Common myeloid progenitor, CD34-positive (primary cell): ENCODE measurements around the gene TRIM22.

Experiments used
- CTCF ChIA-PET: fragments of 350-600 bp; sonication (Branson Sonifier 250); formaldehyde crosslinking; loops from one replicate; lab custom pipeline; 2021; ENCODE audit warnings: antibody characterized with exemption; lab: Charles Lee
- POLR2A ChIA-PET: fragments of 350-600 bp; sonication (Branson Sonifier 250); formaldehyde crosslinking; loops from one replicate; lab custom pipeline; 2021; ENCODE audit warnings: antibody characterized with exemption; lab: Charles Lee
- DNase-seq, 3 donors: peaks; one replicate each; pipeline versions ENCODE4 v3.0.0 to v3.0.0-alpha.2; 2013
- H3K27ac ChIP-seq, 2 experiments: 1 replicate in 1 of 2; 2 replicates in 1 of 2; pipeline ENCODE4 v1.7.0; 2013; ENCODE audit warnings: inconsistent platforms in 2 of 2, low read length in 2 of 2, mild to moderate bottlenecking in 2 of 2, low read depth in 1 of 2, moderate library complexity in 1 of 2; ENCODE audit not compliant: severe bottlenecking in 2 of 2, insufficient read depth in 1 of 2, poor library complexity in 1 of 2
- H3K27me3 ChIP-seq, 5 experiments: replicated peaks in 2 of 5; 1 replicate in 3 of 5; 2 replicates in 2 of 5; pipeline versions ENCODE4 v1.6.1 to v1.7.0; 2013; ENCODE audit warnings: low read length in 4 of 5, mild to moderate bottlenecking in 2 of 5, moderate library complexity in 2 of 5, inconsistent platforms in 1 of 5; ENCODE audit not compliant: insufficient read depth in 5 of 5, control insufficient read depth in 4 of 5
- H3K36me3 ChIP-seq, 4 experiments: 1 replicate in 2 of 4; 2 replicates in 2 of 4; pipeline versions ENCODE4 v1.6.1 to v1.7.0; 2013; ENCODE audit warnings: low read length in 3 of 4, control low read depth in 1 of 4, mild to moderate bottlenecking in 1 of 4; ENCODE audit not compliant: control insufficient read depth in 4 of 4, insufficient read depth in 4 of 4
- H3K4me1 ChIP-seq, 4 experiments: 1 replicate in 3 of 4; 2 replicates in 1 of 4; pipeline versions ENCODE4 v1.6.1 to v1.7.1; 2013; ENCODE audit warnings: low read length in 3 of 4, mild to moderate bottlenecking in 3 of 4, control low read depth in 1 of 4, inconsistent platforms in 1 of 4, moderate library complexity in 1 of 4; ENCODE audit not compliant: control insufficient read depth in 4 of 4, insufficient read depth in 4 of 4; ENCODE audit errors: control extremely low read depth in 1 of 4
- H3K4me3 ChIP-seq, 7 experiments: 1 replicate in 4 of 7; 2 replicates in 3 of 7; pipeline versions ENCODE4 v1.5.1 to v1.7.0; 2013; ENCODE audit warnings: mild to moderate bottlenecking in 7 of 7, low read length in 6 of 7, moderate library complexity in 6 of 7, inconsistent platforms in 2 of 7, low read depth in 2 of 7, control low read depth in 1 of 7; ENCODE audit not compliant: insufficient read depth in 4 of 7, control insufficient read depth in 1 of 7; ENCODE audit errors: extremely low read depth in 1 of 7
- H3K9me3 ChIP-seq, 5 experiments: 1 replicate in 4 of 5; 2 replicates in 1 of 5; pipeline versions ENCODE4 v1.6.1 to v1.7.1; 2013; ENCODE audit warnings: low read length in 4 of 5, mild to moderate bottlenecking in 2 of 5, inconsistent platforms in 1 of 5, low read depth in 1 of 5, moderate library complexity in 1 of 5; ENCODE audit not compliant: control insufficient read depth in 4 of 5, insufficient read depth in 2 of 5; ENCODE audit errors: control extremely low read depth in 1 of 5
- WGBS: methylation state at CpG from one replicate; pipeline ENCODE4 v1.1.5; 2013; ENCODE audit not compliant: insufficient coverage; 5-methylcytosine and 5-hydroxymethylcytosine counted together

TRIM22 gene

GRCh38 chr11:5736396-5736795 is 46.8 kb downstream of the TRIM22 start, which contains the start of gene OR56B1:
Gene OR56B1 (plus strand): TSS chr11:5736448. CDS start chr11:5736517, 69 bp downstream.
- no peaks in the 10 kb centered on the region for H3K27me3 ChIP-seq
- ChIA-PET CTCF (interaction anchor here (1.2 kb wide), 1 partner anchor 23 kb away, joined by 3 read pairs; no protein-coding TSS in a partner anchor), POLR2A (no interaction called here)
- no peak for DNase-seq
- no peak within 1 kb of the TSS for H3K4me3 ChIP-seq
- H3K27ac ChIP-seq: no peak within 1 kb of the TSS
- H3K4me1 ChIP-seq: peaks cover 0 to 2% (median under 1%) of the 10 kb centered on the region in 4 experiments
- peaks cover 0 to 6% (median 2%) of the 10 kb centered on the region in 5 experiments for H3K9me3 ChIP-seq
- 92% methylated on average over 1 of the region's 1 CpG for WGBS
- H3K36me3 ChIP-seq: no peaks in the 10 kb centered on the region

- ChIA-PET POLR2A (no interaction called here), CTCF (no interaction called here)
These were observed 47.5 kb downstream of the TRIM22 start for GRCh38 chr11:5737091-5737490.

GRCh38 chr11:5737670-5738392 is 48.2 kb downstream of the TRIM22 start:
- H3K36me3 ChIP-seq: no peaks in the 10 kb centered on the region
- H3K4me3 ChIP-seq: no peak overlapping the region
- H3K27ac ChIP-seq: no peak overlapping the region
- no peaks in the 10 kb centered on the region for H3K27me3 ChIP-seq
- no peaks in the 10 kb centered on the region for H3K4me1 ChIP-seq
- no peak for DNase-seq
- CTCF ChIA-PET: no interaction called here
- POLR2A ChIA-PET: no interaction called here
- WGBS: 100% methylated on average over 4 of the region's 6 CpGs
- peaks cover 0 to 12% (median 5%) of the 10 kb centered on the region in 5 experiments for H3K9me3 ChIP-seq

More at GRCh38 chr11:5737091-5737490, 47.5 kb downstream of the TRIM22 start:
- no peak overlapping the region for H3K4me3 ChIP-seq
- H3K4me1 ChIP-seq: no peaks in the 10 kb centered on the region
- no peak overlapping the region for H3K27ac ChIP-seq
- no peaks in the 10 kb centered on the region for H3K36me3 ChIP-seq
- no peak for DNase-seq
- no peaks in the 10 kb centered on the region for H3K27me3 ChIP-seq
- peaks cover 0 to 8% (median 5%) of the 10 kb centered on the region in 5 experiments for H3K9me3 ChIP-seq

GRCh38 chr11:5738431-5738830 is 48.8 kb downstream of the TRIM22 start:
- H3K27ac ChIP-seq: no peak overlapping the region
- no CpG with 5 or more reads among the region's 1 CpG for WGBS
- POLR2A ChIA-PET: no interaction called here
- no peaks in the 10 kb centered on the region for H3K36me3 ChIP-seq
- H3K4me1 ChIP-seq: no peaks in the 10 kb centered on the region
- H3K9me3 ChIP-seq: peaks cover 0 to 13% (median 5%) of the 10 kb centered on the region in 5 experiments
- DNase-seq: no peak
- H3K4me3 ChIP-seq: no peak overlapping the region
- CTCF ChIA-PET: no interaction called here
- no peaks in the 10 kb centered on the region for H3K27me3 ChIP-seq

DNA sequence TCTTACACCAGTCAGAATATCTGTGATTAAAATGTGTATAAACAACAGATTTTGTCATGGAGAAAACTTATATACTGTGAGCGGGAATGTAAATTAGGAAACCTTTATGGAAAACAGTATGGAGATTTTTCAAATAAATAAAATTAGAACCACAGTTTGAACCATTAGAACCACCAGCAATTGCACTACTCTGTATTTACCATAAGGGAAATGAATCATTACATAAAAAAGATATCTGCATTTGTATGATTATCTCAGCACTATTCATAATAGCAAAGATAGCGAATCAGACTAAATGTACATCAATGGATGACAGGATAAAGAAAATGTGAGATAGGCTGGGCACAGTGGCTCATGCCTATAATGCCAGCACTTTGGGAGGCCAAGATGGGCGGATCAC is 57.0 kb downstream of the TRIM22 start:
- DNase-seq: no peak
- Histone ChIP-seq H3K27me3 (no peaks in the 10 kb centered on the region), H3K27ac (no peak overlapping the region), H3K4me3 (no peak overlapping the region), H3K36me3 (no peaks in the 10 kb centered on the region), H3K4me1 (no peaks in the 10 kb centered on the region), H3K9me3 (peaks cover 0 to 7% (median under 1%) of the 10 kb centered on the region in 5 experiments)
- ChIA-PET POLR2A (no interaction called here), CTCF (no interaction called here)
- no CpG with 5 or more reads among the region's 3 CpGs for WGBS

GRCh38 chr11:5749836-5750235 is 60.2 kb downstream of the TRIM22 start:
- Histone ChIP-seq H3K4me3 (no peak overlapping the region), H3K4me1 (no peaks in the 10 kb centered on the region), H3K36me3 (no peaks in the 10 kb centered on the region), H3K27ac (no peak overlapping the region), H3K9me3 (no peaks in the 10 kb centered on the region), H3K27me3 (no peaks in the 10 kb centered on the region)
- ChIA-PET POLR2A (no interaction called here), CTCF (no interaction called here)
- no CpG with 5 or more reads among the region's 3 CpGs for WGBS
- no peak for DNase-seq

GRCh38 chr11:5753943-5754342 is 64.4 kb downstream of the TRIM22 start, which contains the start of gene OR52N4:
Gene OR52N4 (plus strand): TSS chr11:5754243. CDS start chr11:5754741, 498 bp downstream.
- H3K27me3 ChIP-seq: no peaks in the 10 kb centered on the region
- no peaks in the 10 kb centered on the region for H3K36me3 ChIP-seq
- no peaks in the 10 kb centered on the region for H3K9me3 ChIP-seq
- no peak for DNase-seq
- no peaks in the 10 kb centered on the region for H3K4me1 ChIP-seq
- no peak within 1 kb of the TSS for H3K27ac ChIP-seq
- no CpG with 5 or more reads among the region's 1 CpG for WGBS
- ChIA-PET CTCF (no interaction called here), POLR2A (no interaction called here)
- H3K4me3 ChIP-seq: no peak within 1 kb of the TSS
